ENCODE results near the gene CFAP46. TPM values are rescaled to one million over a fixed set of nuclear protein-coding genes. Genes with fewer than 3 reads are reported as not detected.
"Not testable (repeated sequence)": the region's sequence is repeated elsewhere in the genome, so short reads cannot be mapped to it uniquely, and the experiment has no call there.

The CFAP46 gene
- total RNA-seq, 1 experiment from 2014 or later: not detected

DNA sequence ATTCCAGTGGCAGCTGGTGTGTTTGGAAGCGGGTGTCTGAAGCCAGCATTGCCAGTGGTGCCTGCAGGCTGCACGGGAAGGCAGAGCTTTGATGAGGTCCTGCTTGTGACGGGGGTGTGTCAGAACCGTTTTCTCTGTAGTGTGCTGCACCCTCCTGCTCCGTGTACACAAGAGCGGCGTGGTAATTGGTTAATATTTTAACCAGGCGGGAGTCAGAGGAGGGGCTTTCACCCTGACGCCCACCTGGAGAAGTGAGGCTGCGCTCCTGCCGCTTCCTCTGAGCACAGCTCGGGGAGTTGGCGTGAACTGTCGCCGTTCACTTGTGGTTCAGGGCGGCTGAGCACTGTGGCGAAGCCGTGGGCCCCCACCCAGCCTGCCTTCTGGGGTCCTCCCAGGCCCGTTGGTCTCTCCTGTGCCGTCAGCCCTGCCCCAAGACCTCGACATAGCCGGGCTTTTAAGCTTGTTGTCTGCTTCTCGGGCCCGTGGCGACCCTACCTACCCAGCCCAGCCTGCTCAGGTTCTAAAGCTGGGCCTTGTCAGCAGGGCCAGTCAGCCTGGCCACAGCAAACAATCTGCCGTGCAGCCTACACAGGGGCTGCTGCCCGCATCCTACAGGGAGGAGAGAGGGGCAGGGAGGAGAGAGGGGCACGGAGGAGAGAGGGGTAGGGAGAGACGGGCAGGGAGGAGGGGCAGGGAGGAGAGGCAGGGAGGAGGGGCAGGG is 168.0 kb downstream of the CFAP46 start:
- CTCF ChIA-PET: no interaction called here
- H3K36me3 Mint-ChIP-seq (ENCODE audit: insufficient read depth, unreplicated experiment): no peaks in the 10 kb centered on the region

DNA sequence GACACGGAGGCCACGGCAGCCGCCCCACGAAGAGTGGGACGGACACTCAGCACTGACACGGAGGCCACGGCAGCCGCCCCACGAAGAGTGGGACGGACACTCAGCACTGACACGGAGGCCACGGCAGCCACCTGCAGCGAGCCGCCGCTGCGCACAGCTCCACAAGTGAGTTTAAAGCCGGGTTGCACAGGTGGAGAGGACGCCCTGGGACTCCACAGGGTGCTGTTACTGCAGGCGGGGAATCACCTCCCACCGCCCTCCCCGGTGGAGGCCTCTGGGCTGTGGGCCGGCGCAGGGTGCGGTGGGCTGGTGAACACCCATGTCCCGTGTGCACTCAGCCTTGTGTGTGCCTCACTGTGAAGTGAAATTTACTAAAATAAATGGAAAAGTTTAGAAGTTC is 169.6 kb downstream of the CFAP46 start:
- DNase-seq; intact Hi-C loops (cut with micrococcal nuclease; ENCODE audit: unreplicated experiment); H3K4me1 Mint-ChIP-seq (ENCODE audit: low read depth, unreplicated experiment); H3K36me3 Mint-ChIP-seq (ENCODE audit: insufficient read depth, unreplicated experiment); CTCF ChIA-PET; BruUV-seq (replicated peaks); H3K9me3 Mint-ChIP-seq (ENCODE audit: low read depth, unreplicated experiment); H3K4me3 Mint-ChIP-seq (ENCODE audit: low read depth, unreplicated experiment); H3K27ac Mint-ChIP-seq (ENCODE audit: unreplicated experiment); H3K27me3 Mint-ChIP-seq (ENCODE audit: unreplicated experiment): not testable (repeated sequence)

More for the DNA sequence above, 168.0 kb downstream of the CFAP46 start:
- BruUV-seq (replicated peaks): no TSS peak
- H3K27ac Mint-ChIP-seq (ENCODE audit: unreplicated experiment): no peak overlapping the region
- intact Hi-C loops (cut with micrococcal nuclease; ENCODE audit: unreplicated experiment): no loop called here
- H3K4me3 Mint-ChIP-seq (ENCODE audit: low read depth, unreplicated experiment): no peak overlapping the region
- no peaks in the 10 kb centered on the region for H3K4me1 Mint-ChIP-seq (ENCODE audit: low read depth, unreplicated experiment)
- TF ChIP-seq, protein P1, sequence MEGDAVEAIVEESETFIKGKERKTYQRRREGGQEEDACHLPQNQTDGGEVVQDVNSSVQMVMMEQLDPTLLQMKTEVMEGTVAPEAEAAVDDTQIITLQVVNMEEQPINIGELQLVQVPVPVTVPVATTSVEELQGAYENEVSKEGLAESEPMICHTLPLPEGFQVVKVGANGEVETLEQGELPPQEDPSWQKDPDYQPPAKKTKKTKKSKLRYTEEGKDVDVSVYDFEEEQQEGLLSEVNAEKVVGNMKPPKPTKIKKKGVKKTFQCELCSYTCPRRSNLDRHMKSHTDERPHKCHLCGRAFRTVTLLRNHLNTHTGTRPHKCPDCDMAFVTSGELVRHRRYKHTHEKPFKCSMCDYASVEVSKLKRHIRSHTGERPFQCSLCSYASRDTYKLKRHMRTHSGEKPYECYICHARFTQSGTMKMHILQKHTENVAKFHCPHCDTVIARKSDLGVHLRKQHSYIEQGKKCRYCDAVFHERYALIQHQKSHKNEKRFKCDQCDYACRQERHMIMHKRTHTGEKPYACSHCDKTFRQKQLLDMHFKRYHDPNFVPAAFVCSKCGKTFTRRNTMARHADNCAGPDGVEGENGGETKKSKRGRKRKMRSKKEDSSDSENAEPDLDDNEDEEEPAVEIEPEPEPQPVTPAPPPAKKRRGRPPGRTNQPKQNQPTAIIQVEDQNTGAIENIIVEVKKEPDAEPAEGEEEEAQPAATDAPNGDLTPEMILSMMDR (IDR thresholded peaks at IDR 0.05; ENCODE audit: unreplicated experiment): no peak
- no peaks in the 10 kb centered on the region for H3K27me3 Mint-ChIP-seq (ENCODE audit: unreplicated experiment)
- DNase-seq: no peak
- no peaks in the 10 kb centered on the region for H3K9me3 Mint-ChIP-seq (ENCODE audit: low read depth, unreplicated experiment)

DNA sequence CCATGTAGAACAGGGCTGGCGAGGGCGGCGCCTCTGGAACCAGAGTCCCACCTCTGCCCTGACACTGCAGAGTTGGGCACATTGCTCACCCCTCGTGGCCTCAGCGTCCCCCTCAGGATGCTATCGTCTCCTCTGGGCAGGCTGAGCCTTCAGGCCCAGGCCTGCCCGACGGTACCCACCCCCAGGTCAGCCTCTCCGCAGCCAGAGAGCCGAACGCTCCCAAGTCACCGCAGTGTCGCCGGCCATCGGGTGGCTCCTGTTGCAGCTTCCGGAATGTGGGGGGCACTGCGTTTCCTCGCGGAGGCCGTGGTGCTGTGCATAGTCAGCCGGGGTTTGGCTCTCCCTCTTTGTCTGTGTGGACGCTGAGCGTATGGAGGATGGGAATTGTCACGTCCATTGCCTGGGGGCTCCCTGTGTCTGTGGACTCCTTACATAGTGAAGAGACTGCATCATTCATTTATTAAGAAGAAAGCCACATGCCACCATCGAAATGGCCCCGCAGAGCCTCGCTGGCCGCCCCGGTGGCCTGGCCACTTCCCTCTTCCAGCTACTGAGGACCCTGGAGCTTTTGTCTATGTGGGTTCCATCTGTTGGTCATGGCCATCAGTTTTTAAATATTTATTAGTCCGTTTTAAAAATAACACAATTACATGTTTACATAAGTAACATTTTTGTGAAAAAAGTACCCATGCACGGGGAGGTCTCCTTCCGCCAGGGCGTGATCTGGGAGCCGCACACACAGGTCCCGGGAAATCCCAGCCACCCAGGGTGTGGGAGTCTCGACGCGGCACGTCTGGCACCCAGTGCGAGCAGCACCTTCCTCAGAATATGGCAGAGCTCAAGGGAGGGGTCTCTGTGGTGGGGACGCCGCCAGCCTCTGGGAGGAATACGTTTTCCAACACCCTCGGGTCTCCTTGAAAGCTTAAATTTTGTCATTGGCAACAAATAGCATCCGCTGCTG is 172.0 kb downstream of the CFAP46 start:
- Mint-ChIP-seq H3K36me3 (ENCODE audit: insufficient read depth, unreplicated experiment) (peaks cover 4% of the 10 kb centered on the region), H3K4me1 (ENCODE audit: low read depth, unreplicated experiment) (no peaks in the 10 kb centered on the region), H3K27ac (ENCODE audit: unreplicated experiment) (no peak overlapping the region), H3K9me3 (ENCODE audit: low read depth, unreplicated experiment) (no peaks in the 10 kb centered on the region), H3K4me3 (ENCODE audit: low read depth, unreplicated experiment) (no peak overlapping the region), H3K27me3 (ENCODE audit: unreplicated experiment) (no peaks in the 10 kb centered on the region)
- CTCF ChIA-PET: no interaction called here
- intact Hi-C loops (cut with micrococcal nuclease; ENCODE audit: unreplicated experiment): no loop called here
- TF ChIP-seq, protein P1 (IDR thresholded peaks at IDR 0.05; ENCODE audit: unreplicated experiment): no peak
- no peak for DNase-seq
- BruUV-seq (replicated peaks): no TSS peak

DNA sequence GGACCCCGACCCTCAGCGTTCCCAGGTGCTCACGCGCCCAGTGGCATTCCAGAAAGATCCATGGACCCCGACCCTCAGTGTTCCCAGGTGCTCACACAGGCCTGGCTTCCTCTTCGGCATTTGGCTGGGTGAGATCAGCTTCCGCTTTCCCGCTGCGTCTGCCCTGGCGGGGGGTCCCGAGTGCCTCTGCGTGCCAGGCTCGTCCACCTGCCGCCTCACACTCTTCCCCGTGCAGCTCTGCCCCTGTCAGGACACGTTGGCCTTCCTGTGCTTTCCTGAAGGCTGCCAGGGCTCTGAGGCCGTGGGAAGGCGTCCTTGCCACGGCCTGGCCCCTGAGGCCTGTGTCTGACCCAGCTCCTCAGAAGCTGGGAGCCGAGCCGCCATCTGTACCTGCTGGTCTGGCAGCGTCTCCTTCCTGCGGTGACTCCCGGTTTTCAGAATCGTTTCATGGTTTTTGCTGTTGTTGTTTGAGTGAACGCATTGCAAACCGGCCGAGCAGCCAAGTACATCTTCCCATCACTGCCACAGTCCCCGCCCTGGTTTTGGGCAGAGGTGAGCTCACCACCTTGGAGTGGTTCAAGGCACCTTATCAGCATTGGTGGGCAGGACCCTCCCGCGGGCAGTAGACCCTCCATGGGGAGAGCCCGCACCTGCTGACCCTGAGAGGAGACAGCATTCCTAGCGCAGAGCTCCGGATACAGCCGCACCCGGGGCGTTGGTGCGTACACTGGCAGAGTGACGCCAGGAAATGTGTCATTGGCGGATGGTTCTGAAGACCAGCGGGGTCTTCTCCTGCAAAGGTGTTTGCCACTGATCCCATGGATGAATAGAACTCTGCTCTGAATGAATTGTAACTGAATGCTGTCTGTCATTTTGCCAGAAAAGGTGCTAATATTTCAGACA is 173.8 kb downstream of the CFAP46 start:
- TF ChIP-seq, protein P1 (IDR thresholded peaks at IDR 0.05; ENCODE audit: unreplicated experiment): no peak
- CTCF ChIA-PET: no interaction called here
- H3K27me3 Mint-ChIP-seq (ENCODE audit: unreplicated experiment): no peaks in the 10 kb centered on the region
- H3K36me3 Mint-ChIP-seq (ENCODE audit: insufficient read depth, unreplicated experiment): peaks cover 4% of the 10 kb centered on the region
- DNase-seq: no peak
- no peak overlapping the region for H3K4me3 Mint-ChIP-seq (ENCODE audit: low read depth, unreplicated experiment)
- H3K27ac Mint-ChIP-seq (ENCODE audit: unreplicated experiment): no peak overlapping the region
- H3K4me1 Mint-ChIP-seq (ENCODE audit: low read depth, unreplicated experiment): no peaks in the 10 kb centered on the region
- no peaks in the 10 kb centered on the region for H3K9me3 Mint-ChIP-seq (ENCODE audit: low read depth, unreplicated experiment)
- intact Hi-C loops (cut with micrococcal nuclease; ENCODE audit: unreplicated experiment): no loop called here
- no TSS peak for BruUV-seq (replicated peaks)

All from Calu3 (cell line).